GM19452 (cell line): ENCODE data around the gene TBKBP1.
A peak's percentile ranks its signal among the peaks of the same experiment; 100 is the strongest.

ENCODE experiments used
- ATAC-seq: cut with Tn5 transposase; IDR thresholded peaks from one replicate; pipeline ENCODE4 v1.9.1; 2021; ENCODE audit not compliant: unreplicated experiment

Gene TBKBP1

GRCh38 chr17:47693731-47694580 is at the start of gene TBKBP1:
TBKBP1 (plus strand) TSS chr17:47694161; CDS start chr17:47696113, 1,952 bp downstream.
- no peak for ATAC-seq

DNA sequence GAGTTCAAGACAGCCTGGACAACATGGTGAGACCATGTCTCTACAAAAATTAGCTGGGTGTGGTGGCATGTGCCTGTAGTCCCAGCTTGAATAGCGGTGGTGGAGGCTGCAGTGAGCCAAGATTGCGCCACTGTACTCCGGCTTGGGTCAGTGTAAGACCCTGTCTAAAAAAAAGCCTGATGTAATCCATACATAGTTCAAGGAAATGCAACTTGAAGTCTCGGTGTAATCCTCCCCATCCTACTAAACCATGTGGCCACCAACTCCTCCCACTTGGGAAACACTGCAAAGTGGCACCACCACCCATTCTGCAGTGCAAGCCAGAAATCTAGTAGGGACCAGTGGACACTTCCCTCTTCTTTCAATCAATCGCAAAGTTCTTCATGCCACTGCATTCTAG is 49.6 kb upstream of the TBKBP1 start:
- no peak for ATAC-seq

GRCh38 chr17:47649153-47649971 is 44.6 kb upstream of the TBKBP1 start, which contains the start of gene KPNB1:
KPNB1 (plus strand) TSS chr17:47649919; CDS start chr17:47650245, 326 bp downstream.
- ATAC-seq, result peak; percentile 81

- ATAC-seq, result no peak
Measured at GRCh38 chr17:47649972-47650524, 43.9 kb upstream of the TBKBP1 start.

GRCh38 chr17:47650525-47651522 is 43.1 kb upstream of the TBKBP1 start:
- ATAC-seq, result peak; percentile 56

- ATAC-seq, result no peak
Measured at GRCh38 chr17:47651704-47652103, 42.3 kb upstream of the TBKBP1 start.

DNA sequence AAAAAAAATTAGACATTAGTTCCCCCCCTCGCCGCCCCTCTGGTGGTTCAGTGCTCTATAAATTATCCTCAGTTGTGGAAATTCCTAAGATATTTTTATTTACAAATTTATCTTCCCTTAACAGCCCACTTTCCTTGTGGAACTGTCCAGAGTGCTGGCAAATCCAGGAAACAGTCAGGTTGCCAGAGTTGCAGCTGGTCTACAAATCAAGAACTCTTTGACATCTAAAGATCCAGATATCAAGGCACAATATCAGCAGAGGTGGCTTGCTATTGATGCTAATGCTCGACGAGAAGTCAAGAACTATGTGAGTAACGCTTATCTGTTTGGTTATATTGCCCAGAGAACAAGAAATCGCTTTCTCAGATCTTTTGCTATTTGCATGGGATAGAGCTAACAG is 41.4 kb upstream of the TBKBP1 start:
- no peak for ATAC-seq

- no peak for ATAC-seq
Measured at GRCh38 chr17:47653442-47653841, 40.5 kb upstream of the TBKBP1 start.

DNA sequence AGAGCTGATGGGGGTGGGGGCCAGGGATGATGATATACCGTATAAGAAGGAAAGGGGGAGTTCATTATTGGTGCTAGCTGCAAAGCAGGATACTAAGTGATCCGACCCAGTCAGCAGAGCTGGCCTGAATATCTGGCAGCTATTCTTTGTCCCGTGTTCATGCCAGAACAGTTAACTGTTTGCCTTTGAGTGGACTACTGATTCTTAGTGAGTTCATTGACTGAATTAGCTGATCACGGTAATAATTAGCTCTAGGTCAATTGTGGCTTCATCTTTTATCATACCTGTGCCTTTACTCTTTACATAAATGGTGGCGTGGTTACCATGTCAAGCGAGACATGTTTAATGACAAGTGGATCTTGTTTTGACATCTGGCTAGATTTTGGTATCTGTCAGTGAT is 39.0 kb upstream of the TBKBP1 start:
- no peak for ATAC-seq

- ATAC-seq, result peak; percentile 62
Measured at GRCh38 chr17:47660064-47660492, 33.9 kb upstream of the TBKBP1 start.

GRCh38 chr17:47663912-47664623 is 29.9 kb upstream of the TBKBP1 start:
- ATAC-seq, result no peak

DNA sequence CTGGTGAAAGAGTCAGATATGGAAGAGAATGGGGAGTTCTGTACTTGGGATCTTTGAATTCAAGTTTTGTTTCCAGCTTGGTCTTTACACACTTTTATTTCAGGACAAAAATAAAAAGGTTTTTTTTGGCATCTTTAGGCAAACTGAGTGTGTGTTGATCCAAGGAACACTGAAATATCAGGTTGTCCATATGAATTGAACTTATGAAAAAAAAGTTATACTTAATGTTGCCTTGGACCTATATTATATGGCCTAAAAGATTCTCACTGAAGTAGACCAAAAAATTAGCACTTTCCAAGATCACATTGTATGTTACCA is 29.4 kb upstream of the TBKBP1 start:
- ATAC-seq, result no peak

GRCh38 chr17:47665655-47666054 is 28.3 kb upstream of the TBKBP1 start:
- ATAC-seq, result no peak

- ATAC-seq, result no peak
Measured at GRCh38 chr17:47669081-47669480, 24.9 kb upstream of the TBKBP1 start.

- ATAC-seq, result no peak
Measured at GRCh38 chr17:47670064-47670463, 23.9 kb upstream of the TBKBP1 start.

DNA sequence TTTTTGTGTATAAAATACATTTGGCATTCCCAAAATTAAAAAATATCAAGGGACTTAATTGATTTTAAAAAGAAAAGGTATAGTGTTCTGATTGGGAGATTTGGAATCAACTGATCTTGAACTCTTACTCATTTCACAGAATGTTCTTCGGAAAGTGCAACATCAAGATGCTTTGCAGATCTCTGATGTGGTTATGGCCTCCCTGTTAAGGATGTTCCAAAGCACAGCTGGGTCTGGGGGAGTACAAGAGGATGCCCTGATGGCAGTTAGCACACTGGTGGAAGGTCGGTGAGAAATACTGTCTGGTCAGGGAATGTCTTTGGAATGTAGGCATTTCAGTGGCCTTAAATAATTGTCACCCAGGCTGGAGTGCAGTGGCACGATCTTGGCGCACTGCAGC is 19.5 kb upstream of the TBKBP1 start:
- no peak for ATAC-seq

GRCh38 chr17:47675380-47676198 is 18.4 kb upstream of the TBKBP1 start:
- ATAC-seq, result no peak

DNA sequence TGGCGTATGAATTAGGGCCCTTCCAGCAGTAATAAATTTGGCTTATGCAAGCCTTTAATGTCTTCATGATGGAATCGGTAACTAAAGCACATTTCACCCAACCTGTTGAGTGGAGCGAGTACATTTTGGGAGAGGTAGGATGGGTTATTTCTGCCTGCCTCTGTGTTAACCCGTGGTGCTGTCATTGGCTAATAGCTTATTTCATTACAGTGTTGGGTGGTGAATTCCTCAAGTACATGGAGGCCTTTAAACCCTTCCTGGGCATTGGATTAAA is 17.8 kb upstream of the TBKBP1 start:
- ATAC-seq, result no peak

DNA sequence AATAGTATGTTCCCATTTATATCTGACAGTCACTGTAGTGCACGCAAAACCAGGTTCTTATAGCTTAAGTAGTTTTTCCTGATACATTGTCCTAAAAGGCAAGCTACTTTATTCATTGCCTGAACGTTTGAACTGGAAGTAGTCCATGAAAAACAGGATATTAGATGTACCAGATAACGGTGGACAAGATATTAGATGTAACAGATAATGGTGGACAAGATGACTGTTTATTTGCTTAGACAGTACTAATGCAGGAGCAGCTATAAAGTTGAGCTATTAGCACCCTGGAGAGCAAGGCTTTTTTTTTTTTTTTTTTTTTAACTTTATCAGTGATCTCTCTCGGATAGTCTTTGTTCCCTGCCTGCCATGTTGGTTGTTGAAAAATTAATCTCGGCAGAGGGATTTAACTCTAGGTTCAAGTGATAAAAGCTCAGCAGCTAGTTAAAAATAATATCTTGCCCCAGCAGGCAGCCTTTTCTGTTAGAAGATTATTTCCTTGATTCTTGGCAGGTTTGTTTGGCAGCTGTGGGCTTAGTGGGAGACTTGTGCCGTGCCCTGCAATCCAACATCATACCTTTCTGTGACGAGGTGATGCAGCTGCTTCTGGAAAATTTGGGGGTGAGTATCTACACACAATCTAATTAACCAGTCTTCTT is 17.3 kb upstream of the TBKBP1 start:
- no peak for ATAC-seq
